HL-60/S4 treated with retinoic acid at 250 ng/mL for 4 days and 3 days (cell line): ENCODE results near the gene P3H2.

Source experiments
- in situ Hi-C: fragments of 300-500 bp; cut with MboI; formaldehyde crosslinking; loops from 2 replicates; pipeline ENCODE4 v1.7.0; 2022; ENCODE audit warnings: low sequenced_read_pairs

Gene P3H2

GRCh38 chr3:190019844-190020243, 100.9 kb downstream of the P3H2 start:
- in situ Hi-C loops = no loop called here

GRCh38 chr3:190019006-190019405, 101.7 kb downstream of the P3H2 start:
- in situ Hi-C loops = no loop called here

GRCh38 chr3:190018460-190018859, 102.2 kb downstream of the P3H2 start:
- in situ Hi-C loops = no loop called here

- in situ Hi-C loops = no loop called here
Measured at GRCh38 chr3:190017521-190018288, 103.0 kb downstream of the P3H2 start.

- in situ Hi-C loops = no loop called here
Measured at GRCh38 chr3:190016966-190017365, 103.7 kb downstream of the P3H2 start.

GRCh38 chr3:190014940-190015339, 105.8 kb downstream of the P3H2 start:
- in situ Hi-C loops = no loop called here

GRCh38 chr3:190013943-190014924, 106.5 kb downstream of the P3H2 start:
- in situ Hi-C loops = no loop called here

- in situ Hi-C loops = no loop called here
Measured at GRCh38 chr3:190012784-190013183, 107.9 kb downstream of the P3H2 start.

- in situ Hi-C loops = no loop called here
Measured at GRCh38 chr3:190012314-190012782, 108.3 kb downstream of the P3H2 start.

GRCh38 chr3:190010486-190010885, 110.2 kb downstream of the P3H2 start:
- in situ Hi-C loops = no loop called here

GRCh38 chr3:190009614-190010013, 111.1 kb downstream of the P3H2 start:
- in situ Hi-C loops = no loop called here

GRCh38 chr3:190008432-190008831, 112.3 kb downstream of the P3H2 start:
- in situ Hi-C loops = no loop called here

GRCh38 chr3:190005343-190006113, 115.2 kb downstream of the P3H2 start:
- in situ Hi-C loops = no loop called here

- in situ Hi-C loops = no loop called here
Measured at GRCh38 chr3:190004656-190005055, 116.0 kb downstream of the P3H2 start.

- in situ Hi-C loops = no loop called here
Measured at GRCh38 chr3:190003681-190004123, 117.0 kb downstream of the P3H2 start.

- in situ Hi-C loops = no loop called here
Measured at GRCh38 chr3:190003068-190003467, 117.6 kb downstream of the P3H2 start.

- in situ Hi-C loops = no loop called here
Measured at GRCh38 chr3:190001426-190001825, 119.3 kb downstream of the P3H2 start.

GRCh38 chr3:190000861-190001196, 119.9 kb downstream of the P3H2 start:
- in situ Hi-C loops = no loop called here

- in situ Hi-C loops = no loop called here
Measured at GRCh38 chr3:190000187-190000860, 120.4 kb downstream of the P3H2 start.

GRCh38 chr3:189999718-190000117, 121.0 kb downstream of the P3H2 start:
- in situ Hi-C loops = no loop called here
